Measurements from ENCODE around the gene ACOT11. TPM values are rescaled to one million over a fixed set of nuclear protein-coding genes. Genes with fewer than 3 reads are reported as not detected.

The ACOT11 gene
- total RNA-seq, 1 experiment from 2014 or later: 1.9 TPM

- Histone ChIP-seq H3K27me3 (ENCODE audit: control insufficient read depth, insufficient read depth, low read length) (no peaks in the 10 kb centered on the region), H3K9me3 (ENCODE audit: control insufficient read depth, insufficient read depth, low read depth, low read length) (no peaks in the 10 kb centered on the region), H3K4me3 (ENCODE audit: low read depth in 2 of 2, low read length in 2 of 2) (no peak overlapping the region), H3K4me1 (ENCODE audit: control insufficient read depth, insufficient read depth, low read length) (no peaks in the 10 kb centered on the region), H3K27ac (ENCODE audit: low read length) (no peak overlapping the region), H3K36me3 (ENCODE audit: control insufficient read depth, insufficient read depth, low read length) (no peaks in the 10 kb centered on the region)
- TF ChIP-seq, protein P1, sequence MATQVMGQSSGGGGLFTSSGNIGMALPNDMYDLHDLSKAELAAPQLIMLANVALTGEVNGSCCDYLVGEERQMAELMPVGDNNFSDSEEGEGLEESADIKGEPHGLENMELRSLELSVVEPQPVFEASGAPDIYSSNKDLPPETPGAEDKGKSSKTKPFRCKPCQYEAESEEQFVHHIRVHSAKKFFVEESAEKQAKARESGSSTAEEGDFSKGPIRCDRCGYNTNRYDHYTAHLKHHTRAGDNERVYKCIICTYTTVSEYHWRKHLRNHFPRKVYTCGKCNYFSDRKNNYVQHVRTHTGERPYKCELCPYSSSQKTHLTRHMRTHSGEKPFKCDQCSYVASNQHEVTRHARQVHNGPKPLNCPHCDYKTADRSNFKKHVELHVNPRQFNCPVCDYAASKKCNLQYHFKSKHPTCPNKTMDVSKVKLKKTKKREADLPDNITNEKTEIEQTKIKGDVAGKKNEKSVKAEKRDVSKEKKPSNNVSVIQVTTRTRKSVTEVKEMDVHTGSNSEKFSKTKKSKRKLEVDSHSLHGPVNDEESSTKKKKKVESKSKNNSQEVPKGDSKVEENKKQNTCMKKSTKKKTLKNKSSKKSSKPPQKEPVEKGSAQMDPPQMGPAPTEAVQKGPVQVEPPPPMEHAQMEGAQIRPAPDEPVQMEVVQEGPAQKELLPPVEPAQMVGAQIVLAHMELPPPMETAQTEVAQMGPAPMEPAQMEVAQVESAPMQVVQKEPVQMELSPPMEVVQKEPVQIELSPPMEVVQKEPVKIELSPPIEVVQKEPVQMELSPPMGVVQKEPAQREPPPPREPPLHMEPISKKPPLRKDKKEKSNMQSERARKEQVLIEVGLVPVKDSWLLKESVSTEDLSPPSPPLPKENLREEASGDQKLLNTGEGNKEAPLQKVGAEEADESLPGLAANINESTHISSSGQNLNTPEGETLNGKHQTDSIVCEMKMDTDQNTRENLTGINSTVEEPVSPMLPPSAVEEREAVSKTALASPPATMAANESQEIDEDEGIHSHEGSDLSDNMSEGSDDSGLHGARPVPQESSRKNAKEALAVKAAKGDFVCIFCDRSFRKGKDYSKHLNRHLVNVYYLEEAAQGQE (IDR thresholded peaks at IDR 0.05; ENCODE audit: insufficient read depth in 1 of 2, low read depth in 2 of 2, low read length in 1 of 2): no peak
- TF ChIP-seq TCF7L2 (IDR thresholded peaks at IDR 0.05; ENCODE audit: low read depth, low read length) (no peak), POLR2AphosphoS5 (IDR thresholded peaks at IDR 0.05; ENCODE audit: low read depth, low read length) (no peak), SIN3A (IDR thresholded peaks at IDR 0.05; ENCODE audit: borderline replicate concordance, insufficient read depth, low read depth, low read length) (no peak)
- TF ChIP-seq, protein P2, sequence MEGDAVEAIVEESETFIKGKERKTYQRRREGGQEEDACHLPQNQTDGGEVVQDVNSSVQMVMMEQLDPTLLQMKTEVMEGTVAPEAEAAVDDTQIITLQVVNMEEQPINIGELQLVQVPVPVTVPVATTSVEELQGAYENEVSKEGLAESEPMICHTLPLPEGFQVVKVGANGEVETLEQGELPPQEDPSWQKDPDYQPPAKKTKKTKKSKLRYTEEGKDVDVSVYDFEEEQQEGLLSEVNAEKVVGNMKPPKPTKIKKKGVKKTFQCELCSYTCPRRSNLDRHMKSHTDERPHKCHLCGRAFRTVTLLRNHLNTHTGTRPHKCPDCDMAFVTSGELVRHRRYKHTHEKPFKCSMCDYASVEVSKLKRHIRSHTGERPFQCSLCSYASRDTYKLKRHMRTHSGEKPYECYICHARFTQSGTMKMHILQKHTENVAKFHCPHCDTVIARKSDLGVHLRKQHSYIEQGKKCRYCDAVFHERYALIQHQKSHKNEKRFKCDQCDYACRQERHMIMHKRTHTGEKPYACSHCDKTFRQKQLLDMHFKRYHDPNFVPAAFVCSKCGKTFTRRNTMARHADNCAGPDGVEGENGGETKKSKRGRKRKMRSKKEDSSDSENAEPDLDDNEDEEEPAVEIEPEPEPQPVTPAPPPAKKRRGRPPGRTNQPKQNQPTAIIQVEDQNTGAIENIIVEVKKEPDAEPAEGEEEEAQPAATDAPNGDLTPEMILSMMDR (IDR thresholded peaks at IDR 0.05): no peak
- ChIA-PET CTCF (no interaction called here), POLR2A (no interaction called here)
- intact Hi-C loops (cut with micrococcal nuclease; ENCODE audit: unreplicated experiment): no loop called here
- ATAC-seq: no peak
- BruUV-seq (replicated peaks): no TSS peak
- no peak for DNase-seq (ENCODE audit: low read depth, low spot score)
- in situ Hi-C loops (cut with HindIII; ENCODE audit: low pct_unique_long_range_greater_than_20kb, low sequenced_read_pairs): no loop called here
Measured at GRCh38 chr1:54652168-54652567, 104.1 kb downstream of the ACOT11 start.

GRCh38 chr1:54653036-54653435 is 105.0 kb downstream of the ACOT11 start:
- ChIA-PET CTCF (no interaction called here), POLR2A (no interaction called here)
- Histone ChIP-seq H3K27me3 (ENCODE audit: control insufficient read depth, insufficient read depth, low read length) (no peaks in the 10 kb centered on the region), H3K4me1 (ENCODE audit: control insufficient read depth, insufficient read depth, low read length) (no peaks in the 10 kb centered on the region), H3K4me3 (ENCODE audit: low read depth in 2 of 2, low read length in 2 of 2) (no peak overlapping the region), H3K9me3 (ENCODE audit: control insufficient read depth, insufficient read depth, low read depth, low read length) (no peaks in the 10 kb centered on the region; the same call in 1 of the 2 replicates), H3K36me3 (ENCODE audit: control insufficient read depth, insufficient read depth, low read length) (no peaks in the 10 kb centered on the region), H3K27ac (ENCODE audit: low read length) (no peak overlapping the region)
- ATAC-seq (no peak), DNase-seq (ENCODE audit: low read depth, low spot score) (no peak)
- in situ Hi-C loops (cut with HindIII; ENCODE audit: low pct_unique_long_range_greater_than_20kb, low sequenced_read_pairs): no loop called here
- TF ChIP-seq POLR2AphosphoS5 (IDR thresholded peaks at IDR 0.05; ENCODE audit: low read depth, low read length) (no peak), TCF7L2 (IDR thresholded peaks at IDR 0.05; ENCODE audit: low read depth, low read length) (no peak), SIN3A (IDR thresholded peaks at IDR 0.05; ENCODE audit: borderline replicate concordance, insufficient read depth, low read depth, low read length) (no peak)
- TF ChIP-seq, protein P1 (IDR thresholded peaks at IDR 0.05; ENCODE audit: insufficient read depth in 1 of 2, low read depth in 2 of 2, low read length in 1 of 2): no peak
- TF ChIP-seq, protein P2 (IDR thresholded peaks at IDR 0.05): no peak
- BruUV-seq (replicated peaks): no TSS peak
- intact Hi-C loops (cut with micrococcal nuclease; ENCODE audit: unreplicated experiment): no loop called here
